Adrenal gland (tissue), 5 donors: ENCODE measurements around the gene SKA3.

ENCODE experiments used
- POLR2A ChIP-seq, 2 donors: fragments of 450-650 bp; IDR thresholded peaks; one replicate each; pipeline ENCODE4 v1.6.1; 2017; ENCODE audit warnings: antibody characterized with exemption in 2 of 2, mild to moderate bottlenecking in 2 of 2, moderate library complexity in 1 of 2
- TF ChIP-seq, protein P1 (sequence below), 6 experiments: fragments of 450-650 bp in 4 of 6; fragments of 200-600 bp in 2 of 6; sonication (generic) in 1 of 6; IDR thresholded peaks; 1 replicate in 5 of 6; 2 replicates in 1 of 6; pipeline versions ENCODE4 v1.5.1 to v1.8.0; 2016 to 2021; ENCODE audit warnings: antibody characterized with exemption in 6 of 6, mild to moderate bottlenecking in 2 of 6, moderate library complexity in 1 of 6
- donor health status: DM: no; HTN: no; CAD: no.

DNA sequence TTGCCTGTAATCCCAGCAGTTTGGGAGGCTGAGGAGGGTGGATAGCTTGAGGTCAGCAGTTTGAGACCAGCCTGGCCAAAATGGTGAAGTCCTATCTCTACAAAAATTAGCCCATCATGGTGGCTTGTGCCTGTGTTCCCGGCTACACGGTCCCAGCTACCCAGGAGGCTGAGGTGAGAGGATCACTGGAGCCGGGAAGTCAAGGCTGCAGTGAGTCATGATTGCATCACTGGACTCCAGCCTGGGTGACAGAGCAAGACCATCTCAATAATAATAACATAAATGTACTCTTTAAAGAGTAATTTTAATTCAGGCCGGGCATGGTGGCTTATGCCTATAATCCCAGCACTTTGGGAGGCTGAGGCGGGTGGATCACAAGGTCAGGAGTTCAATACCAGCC is 38.7 kb downstream of the SKA3 start:
- TF ChIP-seq, protein P1, sequence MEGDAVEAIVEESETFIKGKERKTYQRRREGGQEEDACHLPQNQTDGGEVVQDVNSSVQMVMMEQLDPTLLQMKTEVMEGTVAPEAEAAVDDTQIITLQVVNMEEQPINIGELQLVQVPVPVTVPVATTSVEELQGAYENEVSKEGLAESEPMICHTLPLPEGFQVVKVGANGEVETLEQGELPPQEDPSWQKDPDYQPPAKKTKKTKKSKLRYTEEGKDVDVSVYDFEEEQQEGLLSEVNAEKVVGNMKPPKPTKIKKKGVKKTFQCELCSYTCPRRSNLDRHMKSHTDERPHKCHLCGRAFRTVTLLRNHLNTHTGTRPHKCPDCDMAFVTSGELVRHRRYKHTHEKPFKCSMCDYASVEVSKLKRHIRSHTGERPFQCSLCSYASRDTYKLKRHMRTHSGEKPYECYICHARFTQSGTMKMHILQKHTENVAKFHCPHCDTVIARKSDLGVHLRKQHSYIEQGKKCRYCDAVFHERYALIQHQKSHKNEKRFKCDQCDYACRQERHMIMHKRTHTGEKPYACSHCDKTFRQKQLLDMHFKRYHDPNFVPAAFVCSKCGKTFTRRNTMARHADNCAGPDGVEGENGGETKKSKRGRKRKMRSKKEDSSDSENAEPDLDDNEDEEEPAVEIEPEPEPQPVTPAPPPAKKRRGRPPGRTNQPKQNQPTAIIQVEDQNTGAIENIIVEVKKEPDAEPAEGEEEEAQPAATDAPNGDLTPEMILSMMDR (IDR thresholded peaks at IDR 0.05): no peak
- TF ChIP-seq POLR2A (IDR thresholded peaks at IDR 0.05): no peak
